ENCODE data around the gene CHST9.
"Not testable (repeated sequence)": the region's sequence is repeated elsewhere in the genome, so short reads cannot be mapped to it uniquely, and the experiment has no call there.

The CHST9 gene

GRCh38 chr18:27185025-27185763 is at the start of gene CHST9:
Gene CHST9 (minus strand): TSS chr18:27185308. CDS start chr18:27142809, 42,499 bp downstream.
- DNase-seq (ENCODE audit: low read depth in 2 of 2), result no peak

GRCh38 chr18:27232355-27232754 is 47.2 kb upstream of the CHST9 start:
- not testable (repeated sequence) for DNase-seq (ENCODE audit: low read depth in 2 of 2)

- DNase-seq (ENCODE audit: low read depth in 2 of 2), result not testable (repeated sequence)
These were observed 46.6 kb upstream of the CHST9 start for GRCh38 chr18:27231671-27232070.

- DNase-seq (ENCODE audit: low read depth in 2 of 2), result not testable (repeated sequence)
These were observed 46.1 kb upstream of the CHST9 start for GRCh38 chr18:27231221-27231620.

GRCh38 chr18:27227721-27228120 is 42.6 kb upstream of the CHST9 start:
- no peak for DNase-seq (ENCODE audit: low read depth in 2 of 2)

- DNase-seq (ENCODE audit: low read depth in 2 of 2), result no peak
These were observed 41.5 kb upstream of the CHST9 start for GRCh38 chr18:27226556-27227075.

- no peak for DNase-seq (ENCODE audit: low read depth in 2 of 2)
These were observed 40.9 kb upstream of the CHST9 start for GRCh38 chr18:27225947-27226481.

- DNase-seq (ENCODE audit: low read depth in 2 of 2), result no peak
These were observed 38.6 kb upstream of the CHST9 start for GRCh38 chr18:27223526-27224291.

GRCh38 chr18:27214831-27215230 is 29.7 kb upstream of the CHST9 start:
- DNase-seq (ENCODE audit: low read depth in 2 of 2), result no peak

GRCh38 chr18:27213123-27213717 is 28.1 kb upstream of the CHST9 start:
- no peak for DNase-seq (ENCODE audit: low read depth in 2 of 2)

GRCh38 chr18:27211569-27211968 is 26.5 kb upstream of the CHST9 start:
- no peak for DNase-seq (ENCODE audit: low read depth in 2 of 2)

GRCh38 chr18:27206411-27206810 is 21.3 kb upstream of the CHST9 start:
- DNase-seq (ENCODE audit: low read depth in 2 of 2), result no peak

GRCh38 chr18:27202741-27203140 is 17.6 kb upstream of the CHST9 start:
- DNase-seq (ENCODE audit: low read depth in 2 of 2), result no peak

- DNase-seq (ENCODE audit: low read depth in 2 of 2), result no peak
These were observed 12.9 kb upstream of the CHST9 start for GRCh38 chr18:27198036-27198435.

- no peak for DNase-seq (ENCODE audit: low read depth in 2 of 2)
These were observed 3.2 kb upstream of the CHST9 start for GRCh38 chr18:27188309-27188708.

- no peak for DNase-seq (ENCODE audit: low read depth in 2 of 2)
These were observed 789 bp upstream of the CHST9 start for GRCh38 chr18:27185897-27186296.

GRCh38 chr18:27184115-27185024 is 738 bp downstream of the CHST9 start:
- no peak for DNase-seq (ENCODE audit: low read depth in 2 of 2)

GRCh38 chr18:27181726-27182125 is 3.4 kb downstream of the CHST9 start:
- DNase-seq (ENCODE audit: low read depth in 2 of 2), result no peak

- no peak for DNase-seq (ENCODE audit: low read depth in 2 of 2)
These were observed 6.7 kb downstream of the CHST9 start for GRCh38 chr18:27178424-27178823.

- DNase-seq (ENCODE audit: low read depth in 2 of 2), result no peak
These were observed 9.2 kb downstream of the CHST9 start for GRCh38 chr18:27175914-27176313.

GRCh38 chr18:27175245-27175644 is 9.9 kb downstream of the CHST9 start:
- no peak for DNase-seq (ENCODE audit: low read depth in 2 of 2)

Data from stimulated activated CD8-positive, alpha-beta memory T cell treated with anti-CD3 and anti-CD28 coated beads, Interleukin-15, amount 100 ng/mL, for 4 hours (primary cell).